GM21529 (cell line): ENCODE results near the gene MNX1.

Experiments
- ATAC-seq: cut with Tn5 transposase; IDR thresholded peaks from one replicate; pipeline ENCODE4 v1.9.1; 2021; ENCODE audit not compliant: unreplicated experiment

Gene MNX1

DNA sequence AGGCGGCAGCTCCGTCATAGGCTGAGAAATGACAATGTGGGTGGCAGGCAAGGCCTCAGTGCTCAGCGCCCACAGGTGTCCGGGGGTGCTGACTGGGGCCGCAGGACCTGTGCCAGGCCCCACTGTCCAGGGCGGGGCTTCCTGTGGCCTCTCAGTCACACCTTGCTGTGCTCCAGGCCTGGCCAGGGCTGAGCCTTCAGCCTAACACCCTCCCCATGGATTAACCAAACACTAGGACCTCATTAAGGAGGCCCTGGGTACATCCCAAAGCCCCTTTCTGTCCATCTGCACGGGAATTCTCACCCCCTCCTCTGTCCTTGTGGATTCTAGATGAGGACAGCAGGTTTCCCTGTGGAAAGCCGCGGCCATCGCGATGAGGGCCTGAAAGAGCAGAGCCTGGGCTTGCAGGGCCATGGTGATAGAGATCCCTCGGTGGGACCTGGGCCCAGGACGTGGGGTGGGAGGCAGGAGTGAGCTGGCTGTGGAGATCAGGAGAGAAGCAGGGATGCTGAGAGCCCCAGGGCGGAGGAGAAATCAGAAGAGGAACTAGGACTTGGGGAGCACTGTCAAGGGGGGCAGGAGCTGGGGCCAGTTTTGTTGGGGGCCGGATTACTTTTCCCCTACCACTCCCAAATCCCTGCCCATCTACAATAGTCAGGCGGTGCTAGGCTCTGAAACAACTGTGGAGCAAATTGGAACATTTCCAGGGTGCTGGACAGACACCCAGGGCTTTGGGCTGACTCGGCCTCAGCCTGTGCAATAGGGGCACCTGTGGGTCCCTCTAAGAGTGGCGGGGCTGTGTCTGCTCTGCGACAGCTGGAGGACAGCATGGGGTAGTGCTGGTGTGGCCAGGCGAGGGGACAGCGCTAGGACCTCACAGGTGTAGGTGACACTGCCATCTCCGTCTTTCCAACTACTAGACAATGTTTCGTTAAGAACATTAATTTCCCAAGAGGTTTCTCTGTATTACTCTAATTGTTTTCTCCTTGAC, 23.3 kb upstream of the MNX1 start:
- no peak for ATAC-seq

DNA sequence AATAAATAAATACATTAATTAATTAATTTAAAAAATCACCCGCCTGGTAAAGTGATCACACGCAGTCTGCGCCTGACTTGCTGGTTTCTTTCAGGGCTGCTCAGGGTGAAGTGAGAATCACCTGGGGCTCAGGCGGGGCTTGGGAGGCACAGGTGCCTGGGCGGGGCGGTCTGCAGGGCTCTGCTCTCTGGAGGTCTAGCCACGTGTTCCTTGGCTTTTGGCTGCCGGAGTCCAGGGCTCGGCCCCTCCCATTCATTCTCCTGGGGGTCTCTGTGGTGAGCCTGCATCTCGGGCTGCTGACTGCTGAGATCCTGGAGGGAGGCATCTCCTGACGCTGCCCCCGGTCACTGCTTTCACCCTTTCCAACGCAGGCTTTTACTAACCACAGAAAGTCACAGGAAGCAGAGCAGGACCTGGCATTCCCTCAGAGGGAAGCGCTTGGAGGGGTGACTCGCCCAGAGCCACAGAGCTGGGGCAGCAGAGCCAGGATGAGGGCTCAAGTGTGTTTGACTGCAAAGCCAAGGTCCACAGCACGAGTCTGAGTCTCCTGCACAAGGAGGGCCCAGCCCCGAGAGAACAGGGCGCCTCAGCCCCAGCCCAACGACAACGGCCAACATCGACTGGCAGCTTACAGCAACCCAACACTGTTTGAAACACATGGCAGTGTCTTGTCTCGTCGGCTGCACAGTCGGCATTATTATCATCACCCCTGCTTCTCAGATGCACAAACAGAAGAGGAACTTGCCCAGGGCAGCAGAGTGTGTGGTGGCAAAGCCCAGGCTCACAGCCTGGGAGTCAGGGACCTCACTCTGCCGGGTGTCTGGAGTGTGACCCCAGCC, 22.4 kb upstream of the MNX1 start:
- no peak for ATAC-seq

DNA sequence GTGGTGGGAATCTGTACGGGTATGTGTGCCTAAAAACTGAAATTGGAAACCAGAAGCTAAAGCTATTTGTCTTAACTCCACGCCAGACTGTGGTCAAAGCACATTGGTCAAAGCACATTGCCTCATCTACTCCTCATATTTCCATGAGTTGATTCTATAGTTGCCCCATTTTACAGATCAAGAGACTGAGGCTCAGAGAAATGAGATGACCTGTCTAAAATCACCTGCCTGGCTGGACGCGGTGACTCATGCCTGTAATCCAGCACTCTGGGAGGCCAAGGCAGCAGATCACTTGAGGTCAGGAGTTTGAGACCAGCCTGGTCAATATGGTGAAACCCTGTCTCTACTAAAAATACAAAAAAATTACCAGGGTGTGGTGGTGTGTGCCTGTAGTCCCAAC, 21.7 kb upstream of the MNX1 start:
- ATAC-seq: no peak

DNA sequence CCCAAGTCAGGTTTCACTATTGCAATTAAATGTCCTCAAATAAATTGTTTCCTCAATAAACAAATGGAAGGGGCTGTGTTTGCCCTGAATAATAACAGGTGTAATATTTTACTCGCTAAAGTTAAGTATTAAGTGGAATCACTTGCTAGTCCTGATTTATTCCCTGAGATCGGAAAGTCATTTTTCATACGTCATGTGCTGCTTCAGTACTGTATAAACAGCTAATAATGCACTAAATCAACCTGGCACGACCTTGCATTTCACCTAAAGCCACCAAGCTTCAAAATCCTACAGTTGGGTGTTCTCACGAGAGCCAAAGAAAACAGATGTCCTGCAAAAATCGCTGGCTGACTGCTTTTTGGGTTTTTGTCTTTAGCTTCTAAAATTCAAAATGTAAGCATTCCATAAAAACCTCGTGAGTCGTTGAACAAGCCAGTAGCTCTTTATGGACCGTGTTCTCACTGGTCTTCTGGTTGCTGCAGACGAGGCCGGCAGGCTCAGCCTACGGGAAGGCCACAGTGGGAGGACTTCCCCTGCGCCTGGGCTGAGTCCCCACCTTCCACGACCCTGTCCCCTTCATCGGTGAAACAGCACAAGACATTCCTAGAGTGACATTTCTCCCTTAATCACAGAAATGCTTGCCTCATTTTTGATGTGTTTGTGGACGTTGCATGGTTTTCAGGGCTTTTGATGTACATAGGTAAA, 17.9 kb upstream of the MNX1 start:
- no peak for ATAC-seq

DNA sequence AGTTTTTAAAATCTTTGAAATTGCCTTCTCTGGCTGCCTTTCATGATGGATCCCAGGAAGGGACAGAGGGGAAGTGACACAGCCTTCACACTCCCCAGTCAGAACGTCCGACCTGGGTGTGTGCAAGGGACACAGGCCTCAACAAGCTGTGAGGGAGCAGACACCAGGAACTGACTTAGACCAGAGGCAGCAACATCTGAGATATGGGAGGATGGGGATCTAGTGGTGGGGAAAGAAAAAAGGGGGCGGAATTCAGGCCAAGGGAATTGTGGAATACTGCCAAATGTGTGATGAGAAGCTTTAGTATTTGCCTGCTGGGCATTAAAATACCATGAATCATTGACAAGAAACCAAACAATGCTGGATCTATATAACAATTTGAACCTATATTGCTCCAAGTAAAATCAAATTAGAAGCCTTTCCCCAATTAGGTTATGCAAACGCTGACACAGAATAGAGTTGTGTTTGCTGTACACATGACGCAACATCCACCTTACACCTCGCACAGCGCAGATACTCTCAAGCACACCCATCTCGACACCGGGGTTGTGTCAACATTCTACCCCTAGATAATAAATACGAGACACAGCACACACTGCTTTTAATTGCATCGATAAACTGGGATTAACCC, 17.2 kb upstream of the MNX1 start:
- no peak for ATAC-seq

DNA sequence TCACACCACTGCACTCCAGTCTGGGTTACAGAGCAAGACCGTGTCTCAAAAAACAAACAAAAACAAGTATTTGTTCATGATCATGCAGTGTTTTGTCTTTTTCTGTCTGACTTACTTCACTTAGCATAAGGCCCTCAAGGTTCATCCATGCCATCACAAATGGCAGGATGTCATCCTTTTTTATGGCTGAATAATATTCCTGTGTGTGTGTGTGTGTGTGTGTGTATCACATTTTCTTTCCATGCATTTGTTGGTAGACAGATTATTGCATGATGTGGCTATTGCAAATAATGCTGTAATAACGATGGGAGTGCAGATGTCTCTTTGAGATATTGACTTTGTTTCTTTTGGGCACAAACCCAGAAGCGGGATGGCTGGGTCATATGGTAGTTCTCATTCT, 14.3 kb upstream of the MNX1 start:
- ATAC-seq: no peak

DNA sequence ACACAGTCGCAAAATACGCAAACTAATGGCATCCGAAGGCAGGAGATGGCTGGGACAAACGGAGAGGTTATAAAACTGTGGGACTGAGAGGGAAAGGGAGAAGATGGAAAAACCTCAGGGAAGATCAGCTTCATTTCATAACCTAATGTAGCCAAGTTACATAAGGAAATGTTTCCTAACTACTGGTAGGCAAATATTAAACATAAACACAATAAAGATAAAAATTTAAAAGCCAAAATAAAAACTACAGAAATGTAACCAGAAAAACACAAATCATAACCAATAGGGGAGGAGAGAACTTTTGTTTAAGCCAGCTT, 13.1 kb upstream of the MNX1 start:
- ATAC-seq: no peak

DNA sequence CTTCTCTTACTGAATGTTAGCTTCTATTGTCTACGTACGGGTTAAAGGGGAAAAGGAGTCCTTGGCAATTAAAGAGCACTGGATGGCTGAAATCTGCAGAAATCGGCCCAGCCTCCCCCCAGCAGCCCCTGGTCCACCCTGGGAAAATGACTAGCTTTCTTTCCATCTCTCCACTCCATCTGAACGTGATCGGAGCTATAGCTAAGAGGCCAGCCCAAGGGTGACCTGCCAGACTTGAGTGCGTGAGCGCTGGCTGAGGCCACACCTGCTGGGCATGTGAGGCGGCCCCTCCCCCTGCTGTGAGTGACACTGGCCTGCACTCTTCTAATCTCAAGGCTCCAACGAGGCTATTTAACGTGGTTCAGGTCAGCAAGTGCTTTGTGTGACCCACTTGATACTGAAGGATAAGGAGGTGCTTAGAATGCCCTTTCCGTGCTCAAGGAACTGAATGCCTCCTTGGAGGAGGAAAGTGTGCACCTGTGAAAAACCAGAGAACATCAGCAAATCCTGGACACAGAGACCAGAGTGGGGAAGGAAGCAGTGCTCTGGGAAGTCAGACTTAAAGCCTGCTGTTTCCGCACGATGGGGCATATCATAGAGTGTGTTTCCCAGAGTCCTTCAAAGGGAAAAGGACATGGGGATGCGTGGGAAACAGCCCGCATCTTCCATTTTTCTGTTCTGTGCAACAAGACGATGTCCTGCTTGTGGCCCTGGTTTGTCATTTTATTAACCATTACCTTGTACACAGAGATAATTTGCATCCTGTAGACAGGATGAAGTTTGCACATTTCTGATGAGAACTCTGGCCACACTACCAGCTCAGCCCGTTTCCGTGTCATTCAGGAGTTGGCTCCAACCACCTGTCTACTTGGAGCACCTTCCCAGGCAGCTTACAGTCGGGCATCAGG, 12.5 kb upstream of the MNX1 start:
- ATAC-seq: peak; percentile 68

DNA sequence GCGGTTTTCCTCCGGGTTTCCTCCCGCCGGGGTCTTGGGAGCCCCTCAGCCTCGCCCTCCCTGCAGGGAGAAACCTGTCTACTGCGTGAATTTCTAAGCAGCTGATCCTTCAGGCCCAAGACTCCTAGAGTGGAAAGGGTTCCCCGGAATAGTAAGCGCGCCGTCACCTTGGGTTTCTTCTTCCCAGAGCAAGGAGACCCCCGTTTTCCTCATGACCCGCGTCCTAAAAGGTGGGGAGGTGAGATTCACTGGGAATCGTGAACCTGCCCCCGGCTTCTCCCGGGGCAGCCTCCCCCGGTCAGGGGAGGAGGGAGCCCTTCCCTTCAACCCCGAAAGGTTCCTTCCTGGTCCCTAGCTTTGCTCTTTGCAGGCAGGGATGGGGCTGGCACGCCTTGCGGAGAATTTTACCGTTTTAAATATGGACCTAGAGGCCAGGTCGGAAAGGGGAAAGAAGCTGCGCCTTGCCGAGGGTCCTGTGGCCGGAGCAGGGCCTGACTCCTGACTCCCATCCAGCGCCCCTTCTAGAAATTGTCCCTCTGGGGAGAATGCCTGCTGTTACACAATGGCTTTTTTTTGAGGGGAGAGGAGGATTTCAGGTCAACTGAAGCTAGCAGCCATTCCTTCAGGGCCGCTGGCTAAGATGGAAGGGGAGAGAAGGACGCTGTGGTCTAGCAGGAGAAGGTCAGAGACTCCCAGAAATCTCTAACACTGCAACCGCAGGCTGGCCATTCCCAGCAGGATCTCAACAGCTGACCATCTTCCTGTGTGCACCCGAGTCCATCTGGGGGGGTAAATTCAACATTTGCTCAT, 11.6 kb upstream of the MNX1 start:
- ATAC-seq: no peak

DNA sequence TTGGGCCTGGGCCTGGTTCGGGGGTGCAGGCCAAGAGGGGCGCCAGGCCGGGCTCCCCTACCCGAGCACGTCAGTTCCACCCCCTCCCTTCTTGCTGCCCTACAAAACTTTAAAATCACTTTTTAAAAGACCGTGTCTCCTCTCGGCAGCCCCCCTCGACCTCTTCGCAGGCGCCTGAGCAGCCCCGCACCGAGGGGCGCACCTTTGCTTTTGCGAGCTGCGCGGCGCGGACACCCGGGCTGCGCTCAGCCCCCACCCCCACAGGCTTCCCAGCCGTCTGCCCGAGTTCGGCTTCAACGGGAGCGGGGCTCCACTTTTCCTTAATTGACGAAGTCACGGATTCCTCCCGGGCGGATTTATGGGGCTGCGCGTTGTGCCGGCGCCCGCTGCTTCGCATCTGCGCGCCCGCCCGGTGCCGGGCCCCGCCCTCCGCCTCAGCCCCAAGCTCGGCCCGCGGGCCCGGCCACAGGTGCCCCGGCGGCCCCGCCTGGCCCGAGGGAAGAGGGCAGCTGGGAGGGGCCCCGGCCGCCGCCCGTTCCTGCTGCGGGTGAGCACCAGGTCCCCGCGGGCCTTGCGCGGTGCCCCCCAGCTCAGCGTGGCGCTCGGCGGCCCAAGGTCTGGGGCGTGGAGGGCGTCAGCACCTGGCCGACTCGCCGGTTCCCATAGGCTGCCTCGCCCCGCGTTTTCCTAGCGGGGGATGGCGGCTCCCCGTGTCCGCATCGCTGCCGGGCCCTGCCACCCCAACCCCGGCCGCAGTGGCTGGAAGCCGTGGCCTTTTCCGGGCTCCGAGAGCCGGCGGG, 10.8 kb upstream of the MNX1 start:
- ATAC-seq: no peak

DNA sequence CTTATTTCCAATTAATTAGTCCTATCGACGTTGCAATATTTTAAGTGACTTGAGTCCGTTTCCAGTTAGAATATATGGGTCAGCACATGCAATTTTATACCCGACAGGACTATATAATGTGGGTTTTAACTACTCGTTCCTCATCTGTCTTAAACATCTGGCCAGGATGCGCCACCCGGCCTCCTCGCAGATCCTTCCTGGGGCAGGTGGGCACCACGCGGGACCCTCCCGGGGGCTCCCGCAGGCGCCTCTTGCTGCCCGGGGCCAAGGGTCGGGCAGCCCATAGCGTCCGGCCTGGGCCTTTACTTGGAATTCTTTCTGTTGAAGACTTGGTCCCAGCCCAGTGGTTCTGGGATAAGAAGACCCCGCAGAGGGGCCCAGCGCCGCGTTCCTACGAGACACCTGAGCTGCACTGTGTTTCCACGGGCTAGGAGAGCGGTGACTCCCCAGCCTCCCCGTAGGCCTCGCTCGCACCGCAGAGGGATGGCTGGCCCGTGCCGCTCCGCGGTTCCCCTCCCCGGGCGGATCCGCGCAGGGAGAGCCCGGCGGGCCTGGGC, 10.1 kb upstream of the MNX1 start:
- no peak for ATAC-seq

DNA sequence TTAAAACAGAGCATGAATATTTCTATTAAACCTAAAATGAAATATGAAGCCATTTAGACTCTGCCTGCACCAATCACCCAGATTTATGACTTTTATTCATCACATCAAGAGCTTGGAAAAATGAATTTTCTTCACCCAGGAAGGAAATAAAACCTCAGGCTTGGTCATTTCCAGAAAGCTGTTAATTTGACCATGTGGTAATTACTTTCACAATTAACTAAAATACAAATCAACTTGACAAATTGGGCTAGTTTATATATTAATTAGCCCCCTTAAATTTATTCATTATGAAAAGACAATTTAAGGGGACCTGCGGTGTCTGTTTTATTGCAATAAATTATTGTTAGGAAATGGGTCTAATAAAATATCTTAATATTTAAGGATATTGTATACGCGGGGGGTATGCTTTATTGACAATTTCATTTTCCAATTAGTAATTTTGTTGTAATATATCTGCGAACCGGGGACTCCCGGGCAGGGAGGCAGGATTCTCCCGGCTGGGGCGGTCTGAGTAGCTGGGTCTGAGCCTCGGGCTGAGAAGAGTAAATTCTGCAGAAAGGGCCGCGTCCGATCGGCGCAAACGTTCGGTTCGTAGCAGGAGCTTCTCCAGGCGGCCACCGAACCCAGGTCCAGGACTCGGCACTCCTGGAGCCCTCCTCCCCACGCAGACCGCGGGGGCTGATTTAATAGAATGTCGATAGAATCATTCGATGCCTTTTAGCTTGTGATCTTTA, 9.4 kb upstream of the MNX1 start:
- ATAC-seq: no peak

DNA sequence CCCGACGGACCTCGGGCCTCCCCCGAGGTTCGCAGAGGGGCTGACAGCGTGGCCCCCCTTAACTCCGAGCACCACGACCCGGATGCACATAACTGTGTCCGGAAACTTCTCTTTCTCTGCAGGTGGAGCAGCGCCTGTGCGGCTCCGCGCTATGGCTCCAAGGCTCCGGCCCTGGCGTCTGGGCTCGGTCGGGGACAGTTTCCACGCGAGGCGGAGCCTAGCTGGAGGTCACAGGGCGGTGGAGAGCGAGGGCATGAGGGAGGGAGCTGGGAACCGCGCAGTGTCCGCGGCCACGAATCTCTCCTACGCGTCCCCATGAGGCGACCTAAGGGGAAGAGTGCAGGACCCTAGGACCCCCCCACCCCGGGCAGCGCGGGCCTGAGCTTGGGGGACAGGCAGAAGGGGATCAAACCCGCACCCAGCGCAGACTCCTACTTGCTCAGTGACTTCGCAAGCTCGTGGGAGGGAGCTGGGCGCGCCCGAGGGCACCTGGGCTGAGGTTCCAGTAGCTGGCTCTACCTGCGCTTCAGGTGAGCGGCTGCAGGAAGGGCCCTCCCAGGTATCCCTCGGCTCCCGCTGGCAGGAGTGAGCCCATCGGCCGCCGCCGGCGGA, 8.6 kb upstream of the MNX1 start:
- ATAC-seq: no peak

DNA sequence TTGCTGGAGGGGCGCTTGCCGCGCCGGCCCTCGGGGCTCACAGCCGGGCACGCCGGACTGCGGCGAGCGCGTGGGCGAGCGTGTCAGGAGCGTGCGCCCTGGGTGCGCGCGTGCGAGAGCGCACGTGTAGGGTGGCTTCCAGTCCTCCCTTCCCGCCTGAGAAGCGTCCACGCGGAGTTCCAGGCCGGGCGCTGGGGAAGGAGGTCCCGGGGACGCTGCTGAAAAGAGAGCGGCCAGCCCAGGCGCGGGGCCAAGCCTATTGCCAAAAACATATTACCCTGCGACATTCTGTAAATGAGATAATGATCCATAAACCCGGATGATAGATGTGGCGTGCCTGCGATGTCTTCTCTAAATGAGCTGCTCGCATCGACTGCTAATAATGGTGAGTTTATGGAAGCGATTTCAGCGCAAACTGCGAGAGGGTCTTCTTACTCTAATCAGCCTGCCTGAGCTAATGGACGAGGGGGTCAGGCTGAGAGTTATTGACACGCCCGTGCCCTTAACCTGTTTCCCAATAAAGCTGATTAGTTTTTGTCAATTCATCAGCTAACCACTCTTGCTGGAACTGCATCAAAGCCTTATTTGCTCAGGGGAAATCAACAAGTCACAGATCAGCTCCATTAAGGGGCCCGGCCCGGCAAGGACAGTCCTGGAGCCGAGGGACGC, 8.0 kb upstream of the MNX1 start:
- ATAC-seq: no peak

DNA sequence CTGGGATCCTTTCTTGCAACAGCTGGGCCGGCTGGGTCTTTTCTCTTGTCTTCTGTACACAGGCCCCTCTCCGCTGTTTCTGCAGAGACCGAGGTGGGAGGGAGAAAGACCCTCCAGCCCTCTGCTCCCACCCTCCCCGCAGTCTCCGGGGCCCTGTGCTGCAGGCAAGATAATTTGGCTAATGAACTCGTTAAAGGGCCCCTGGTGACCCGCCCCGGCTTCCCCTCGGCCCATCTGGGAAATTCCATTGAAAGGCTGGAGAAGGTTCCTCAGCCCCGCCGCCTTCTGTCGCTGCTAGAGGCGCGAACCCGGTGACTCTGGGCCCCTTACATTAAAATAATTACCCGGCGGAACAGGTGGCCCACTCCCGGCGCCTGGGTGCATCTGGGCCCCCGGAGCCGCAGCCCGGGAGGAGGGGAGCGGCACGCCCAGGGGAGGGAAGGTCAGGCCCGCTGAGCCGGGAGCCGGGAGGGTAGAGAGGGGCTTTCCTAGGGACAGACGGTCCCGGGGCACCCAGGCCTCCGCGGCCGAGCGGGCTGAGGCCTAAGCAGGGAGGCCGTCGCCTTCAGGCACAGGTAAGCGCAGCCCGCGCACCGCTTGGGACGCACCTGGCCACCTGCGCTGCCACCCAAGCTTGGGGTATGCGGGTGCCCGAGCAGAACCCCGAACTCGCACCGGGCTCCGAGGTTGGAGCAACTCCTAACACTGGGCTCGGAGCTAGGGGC, 7.3 kb upstream of the MNX1 start:
- ATAC-seq: no peak

DNA sequence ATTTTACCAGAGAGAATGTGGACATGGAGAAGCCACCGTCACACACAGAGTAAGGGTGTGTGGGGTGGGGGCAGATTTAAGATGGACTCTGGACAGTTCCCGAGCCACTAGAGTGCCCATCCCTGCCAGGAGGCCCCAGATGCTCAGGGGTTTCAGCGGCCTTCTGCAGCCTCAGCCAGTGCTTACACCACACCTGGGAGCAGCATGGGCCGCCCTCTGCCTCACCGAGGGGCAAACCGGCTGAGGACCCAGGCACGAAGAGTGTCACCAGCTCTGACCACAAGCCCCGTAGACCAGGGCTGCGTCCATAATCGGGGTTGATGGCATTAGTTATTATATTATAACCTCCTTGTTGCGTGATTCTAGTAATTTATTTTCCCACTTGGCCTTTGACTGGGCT, 6.7 kb upstream of the MNX1 start:
- no peak for ATAC-seq
